GM12878 (cell line): ENCODE results near the gene PHF14. TPM values are rescaled to one million over a fixed set of nuclear protein-coding genes. Genes with fewer than 3 reads are reported as not detected.
"Not testable (repeated sequence)": the region's sequence is repeated elsewhere in the genome, so short reads cannot be mapped to it uniquely, and the experiment has no call there.

Experiments used
- ATAC-seq: fragments of 200-7000 bp; cut with Tn5 transposase; 3 replicates; pipeline ENCODE4 v1.9.1; 2020; ENCODE audit warnings: mild to moderate bottlenecking, moderate library complexity
- BruUV-seq: library from RNA; stranded (reverse); fragments of 400-500 nt; replicated peaks from 2 replicates; lab custom pipeline; 2021; lab: Mats Ljungman, UMichigan
- CTCF ChIA-PET: fragments of 300-600 bp; sonication (Branson Sonifier 250); formaldehyde crosslinking; extraction: SDS; loops from one replicate; lab custom pipeline; 2021; ENCODE audit warnings: inconsistent platforms; lab: Yijun Ruan, JAX
- POLR2A ChIA-PET: fragments of 350-600 bp; formaldehyde crosslinking; extraction: SDS; loops from one replicate; lab custom pipeline; 2021; ENCODE audit warnings: inconsistent platforms; lab: Charles Lee
- RAD21 ChIA-PET: fragments of 300-600 bp; sonication (Branson Sonifier 250); formaldehyde crosslinking; loops from one replicate; lab custom pipeline; 2023; ENCODE audit warnings: antibody characterized with exemption; ENCODE audit not compliant: unreplicated experiment; lab: Charles Lee
- SMC1A ChIA-PET: fragments of 300-600 bp; sonication (Branson Sonifier 250); formaldehyde crosslinking; loops from one replicate; lab custom pipeline; 2023; ENCODE audit not compliant: unreplicated experiment, uncharacterized antibody; lab: Charles Lee
- DNase-seq: peaks from one replicate; pipeline ENCODE4 v3.0.0-alpha.2; 2011; ENCODE audit warnings: low read depth, low spot score
- FAIRE-seq: peaks from 3 replicates; lab custom pipeline; 2011; peaks lifted over from hg19 to GRCh38; lab: Jason Lieb, UNC
- H2AFZ ChIP-seq: 2 replicates; pipeline ENCODE4 v1.6.0; 2011; ENCODE audit warnings: low read depth, low read length, control low read depth; ENCODE audit not compliant: control insufficient read depth
- H3K27ac ChIP-seq: 2 replicates; pipeline ENCODE4 v1.5.1; 2011; ENCODE audit warnings: control low read depth; ENCODE audit not compliant: control insufficient read depth, insufficient read depth
- H3K27me3 ChIP-seq, 2 experiments: replicated peaks in 1 of 2; 2 replicates each; pipeline versions ENCODE4 v1.6.0 to v1.6.1; 2011; ENCODE audit warnings: low read length in 1 of 2; ENCODE audit not compliant: control insufficient read depth in 2 of 2, insufficient read depth in 2 of 2
- H3K36me3 ChIP-seq, 2 experiments: 2 replicates each; pipeline ENCODE4 v1.5.1; 2011; ENCODE audit warnings: low read length in 1 of 2; ENCODE audit not compliant: control insufficient read depth in 2 of 2, insufficient read depth in 2 of 2
- H3K4me1 ChIP-seq: 2 replicates; pipeline ENCODE4 v1.6.1; 2011; ENCODE audit warnings: mild to moderate bottlenecking, low read length, moderate library complexity, mixed read lengths; ENCODE audit not compliant: control insufficient read depth, insufficient read depth
- H3K4me2 ChIP-seq: 2 replicates; pipeline ENCODE4 v1.6.0; 2011; ENCODE audit warnings: control low read depth; ENCODE audit not compliant: control insufficient read depth, insufficient read depth
- H3K4me3 ChIP-seq: fragments of 200-600 bp; sonication (generic); 2 replicates; pipeline ENCODE4 v1.5.1; 2016
- H3K79me2 ChIP-seq: 2 replicates; pipeline ENCODE4 v1.6.0; 2011; ENCODE audit warnings: low read length; ENCODE audit not compliant: control insufficient read depth, insufficient read depth
- H3K9ac ChIP-seq: 2 replicates; pipeline ENCODE4 v1.8.0; 2011; ENCODE audit warnings: low read length, control low read depth, mixed read lengths; ENCODE audit not compliant: control insufficient read depth, insufficient read depth
- H3K9me3 ChIP-seq: replicated peaks from 3 replicates; pipeline ENCODE4 v1.5.1; 2011; ENCODE audit warnings: mild to moderate bottlenecking, low read length; ENCODE audit not compliant: control insufficient read depth, insufficient read depth
- H4K20me1 ChIP-seq: 2 replicates; pipeline ENCODE4 v1.6.0; 2011; ENCODE audit not compliant: control insufficient read depth, insufficient read depth
- ESRRA ChIP-seq: IDR thresholded peaks from 2 replicates; pipeline ENCODE4 v1.6.1; 2012; ENCODE audit warnings: mild to moderate bottlenecking, low read length, improper control_type of control experiment
- IKZF2 ChIP-seq, 2 experiments: fragments of 450-650 bp; IDR thresholded peaks; 2 replicates each; pipeline ENCODE4 v1.6.1; 2017; ENCODE audit warnings: mild to moderate bottlenecking in 2 of 2, moderate library complexity in 2 of 2
- RUNX3 ChIP-seq: IDR thresholded peaks from 2 replicates; pipeline ENCODE4 v1.6.1; 2012; ENCODE audit warnings: low read length, inconsistent platforms
- SREBF2 ChIP-seq: IDR thresholded peaks from 2 replicates; pipeline ENCODE4 v1.6.1; 2012; ENCODE audit warnings: mild to moderate bottlenecking, low read length
- SUZ12 ChIP-seq: fragments of 200-600 bp; sonication (generic); IDR thresholded peaks from one replicate; pipeline ENCODE4 v1.6.1; 2018; ENCODE audit warnings: antibody characterized with exemption, mild to moderate bottlenecking; ENCODE audit not compliant: unreplicated experiment
- WGBS: methylation state at CpG from one replicate; pipeline ENCODE4 v1.1.6; 2016; ENCODE audit warnings: low lambda C conversion rate; ENCODE audit not compliant: insufficient replicate concordance, insufficient coverage; ENCODE audit errors: missing lambda C conversion rate; 5-methylcytosine and 5-hydroxymethylcytosine counted together
- in situ Hi-C: fragments of 300-500 bp; cut with MboI; formaldehyde crosslinking; loops from 9 replicates; pipeline ENCODE4 v1.14.3; 2018; ENCODE audit warnings: mixed read lengths
- intact Hi-C: fragments of 100-400 bp; cut with micrococcal nuclease; formaldehyde crosslinking; loops from one replicate; pipeline ENCODE4 v1.14.2; 2022; ENCODE audit not compliant: unreplicated experiment
- polyA plus RNA-seq, 11 experiments: library from polyadenylated mRNA; depleted of rRNA in 4 of 11; unstranded in 6 of 11; stranded (reverse) in 5 of 11; fragments of >200 nt; fragmentation: Nextera tagmentation in 4 of 11; fragmentation: Illumina TruSeq in 1 of 11; extraction: Ambion mirVana in 4 of 11; extraction: Trizol in 1 of 11; gene quantifications; 1 replicate in 1 of 11; 2 replicates in 10 of 11; pipeline versions ENCODE4 v1.2.1 to v1.2.3, GENCODE V29; 2011 to 2016; ENCODE audit warnings: inconsistent platforms in 2 of 11, missing spikeins in 2 of 11, low read depth in 1 of 11
- total RNA-seq, 4 experiments: library from RNA; depleted of rRNA in 3 of 4; stranded (reverse); fragments of >200 nt in 3 of 4; fragmentation: Illumina TruSeq in 1 of 4; extraction: Trizol in 1 of 4; gene quantifications; 2 replicates each; pipeline versions ENCODE4 v1.2.1 to v1.2.3, GENCODE V29; 2013 to 2021
- TF ChIP-seq, protein P1 (sequence below): fragments of 450-650 bp; IDR thresholded peaks from 2 replicates; pipeline ENCODE4 v1.6.1; 2016; ENCODE audit warnings: mild to moderate bottlenecking

The PHF14 gene
- total and polyA plus RNA-seq, 10 of the 15 experiments (the other 5 are each of a cell fraction or from before 2014, with no cell fraction given): 21.3 to 47.1 (median 29.9) TPM

DNA sequence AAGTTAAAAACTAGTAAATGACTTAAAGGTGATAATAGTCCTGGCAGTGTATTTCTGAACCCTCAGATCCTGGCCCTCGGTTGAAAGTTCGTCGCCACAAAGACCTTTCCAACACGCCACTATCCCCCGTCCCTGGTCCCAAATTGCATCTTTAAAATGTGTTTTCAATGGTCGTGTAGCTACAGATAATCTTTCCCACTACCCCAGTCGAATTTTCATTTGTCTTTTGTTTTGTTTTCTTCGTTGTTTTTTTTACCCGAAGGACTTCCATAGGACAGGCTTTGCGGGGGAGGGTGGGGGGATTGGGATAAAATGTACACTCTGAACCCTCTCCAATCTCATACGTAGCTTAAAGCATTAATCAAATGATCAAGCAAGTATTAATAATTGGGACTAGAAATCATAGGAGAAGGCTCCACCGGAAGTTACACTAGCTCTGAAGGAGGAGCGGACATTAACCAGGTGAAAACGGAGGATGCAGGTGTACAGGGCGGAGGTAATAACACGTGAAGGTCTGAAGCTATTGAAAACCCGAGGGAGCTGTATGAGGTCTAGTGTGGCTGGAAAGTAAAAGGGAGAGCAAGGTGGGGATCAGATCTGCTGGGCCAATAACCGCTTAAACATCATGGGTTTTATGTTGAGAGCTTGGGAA, 32.8 kb upstream of the PHF14 start (continued):
- TF ChIP-seq, protein P1, sequence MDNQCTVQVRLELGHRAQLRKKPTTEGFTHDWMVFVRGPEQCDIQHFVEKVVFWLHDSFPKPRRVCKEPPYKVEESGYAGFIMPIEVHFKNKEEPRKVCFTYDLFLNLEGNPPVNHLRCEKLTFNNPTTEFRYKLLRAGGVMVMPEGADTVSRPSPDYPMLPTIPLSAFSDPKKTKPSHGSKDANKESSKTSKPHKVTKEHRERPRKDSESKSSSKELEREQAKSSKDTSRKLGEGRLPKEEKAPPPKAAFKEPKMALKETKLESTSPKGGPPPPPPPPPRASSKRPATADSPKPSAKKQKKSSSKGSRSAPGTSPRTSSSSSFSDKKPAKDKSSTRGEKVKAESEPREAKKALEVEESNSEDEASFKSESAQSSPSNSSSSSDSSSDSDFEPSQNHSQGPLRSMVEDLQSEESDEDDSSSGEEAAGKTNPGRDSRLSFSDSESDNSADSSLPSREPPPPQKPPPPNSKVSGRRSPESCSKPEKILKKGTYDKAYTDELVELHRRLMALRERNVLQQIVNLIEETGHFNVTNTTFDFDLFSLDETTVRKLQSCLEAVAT: no peak
- TF ChIP-seq SUZ12 (no peak), ESRRA (no peak), RUNX3 (no peak)

DNA sequence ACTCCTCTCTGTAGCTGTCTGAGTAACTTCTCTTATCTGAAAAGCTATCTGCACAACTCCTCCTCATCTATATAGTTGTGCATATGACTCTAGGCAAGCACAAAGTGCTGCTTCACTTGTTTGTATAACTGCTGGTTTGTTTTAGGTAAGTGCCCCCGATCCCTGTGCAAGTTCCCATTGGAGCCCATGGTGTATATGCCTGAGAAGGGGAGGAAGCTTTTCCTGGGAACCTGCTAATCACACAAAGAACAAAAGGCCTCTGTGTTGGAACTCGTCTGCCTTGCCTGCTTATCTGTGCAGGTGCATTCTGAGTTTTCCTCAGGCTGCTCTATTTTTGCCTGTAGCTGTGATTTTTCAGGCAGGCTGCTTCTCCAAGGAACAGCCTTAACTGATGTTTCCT, 23.2 kb upstream of the PHF14 start:
- Histone ChIP-seq H3K36me3 (no peaks in the 10 kb centered on the region), H3K9me3 (no peaks in the 10 kb centered on the region; the same call in 2 of the 3 replicates), H3K4me2 (no peak overlapping the region), H3K4me1 (no peaks in the 10 kb centered on the region), H3K9ac (no peak overlapping the region), H3K27me3 (no peaks in the 10 kb centered on the region), H3K4me3 (no peak overlapping the region), H2AFZ (no peak overlapping the region), H3K27ac (no peak overlapping the region), H4K20me1 (no peaks in the 10 kb centered on the region), H3K79me2 (no peaks in the 10 kb centered on the region)
- intact Hi-C loops (no loop called here), in situ Hi-C loops (no loop called here)
- FAIRE-seq (no peak), ATAC-seq (no peak), DNase-seq (no peak)
- BruUV-seq: no TSS peak
- ChIA-PET RAD21 (no interaction called here), POLR2A (no interaction called here), SMC1A (interaction anchor here (0.9 kb wide), 1 partner anchor 9 kb away, joined by 3 read pairs; no protein-coding TSS in a partner anchor), CTCF (interaction anchor here (0.6 to 1.2 kb wide), 3 partner anchors 9 to 20 kb away, joined by 3 to 4 read pairs (median 3); no protein-coding TSS in a partner anchor)
- TF ChIP-seq IKZF2 (IDR thresholded peaks at IDR 0.05) (no peak), SREBF2 (no peak)
- 19% methylated on average over 2 of the region's 2 CpGs for WGBS

DNA sequence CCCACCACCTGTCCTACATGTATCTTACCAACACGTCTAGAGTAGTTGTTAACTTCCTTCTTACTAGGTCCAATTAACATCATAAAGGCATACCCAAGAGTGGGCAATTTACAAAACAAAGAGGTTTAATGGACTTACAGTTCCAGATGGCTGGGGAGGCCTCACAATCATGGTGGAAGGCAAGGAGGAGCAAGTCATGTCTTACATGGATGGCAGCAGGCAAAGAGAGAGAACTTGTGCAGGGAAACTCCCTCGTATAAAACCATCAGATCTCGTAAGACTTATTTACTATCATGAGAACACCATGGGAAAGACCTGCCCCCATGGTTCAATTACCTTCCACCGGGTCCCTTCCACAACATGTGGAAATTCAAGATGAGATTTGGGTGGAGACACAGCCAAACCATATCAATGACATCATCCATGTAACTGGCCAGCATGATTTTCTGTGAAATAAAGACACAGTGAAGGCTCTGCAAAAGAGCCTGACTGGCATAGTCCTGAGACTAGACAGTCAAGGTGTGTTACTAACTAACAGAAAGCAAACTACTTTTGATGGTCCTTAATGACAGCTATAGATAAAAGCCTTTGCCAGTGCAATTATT, 22.6 kb upstream of the PHF14 start:
- ATAC-seq, intact Hi-C loops, H3K27me3 ChIP-seq, H2AFZ ChIP-seq, H3K36me3 ChIP-seq, H3K27ac ChIP-seq, H3K79me2 ChIP-seq, H3K9ac ChIP-seq, H3K4me2 ChIP-seq, in situ Hi-C loops, DNase-seq, H4K20me1 ChIP-seq, H3K4me1 ChIP-seq, BruUV-seq, H3K9me3 ChIP-seq, POLR2A ChIA-PET, FAIRE-seq, RAD21 ChIA-PET, H3K4me3 ChIP-seq: not testable (repeated sequence)
- WGBS: 52% methylated on average over 4 of the region's 4 CpGs
- CTCF ChIA-PET: interaction anchor here (0.6 to 1.2 kb wide), 3 partner anchors 10 to 21 kb away, joined by 3 to 4 read pairs (median 3); no protein-coding TSS in a partner anchor
- SMC1A ChIA-PET: interaction anchor here (0.9 kb wide), 1 partner anchor 9 kb away, joined by 3 read pairs; no protein-coding TSS in a partner anchor
